ENCODE measurements around the gene TES.

GRCh38 chr7:116271161-116271913 lies 61.0 kb downstream of the TES start:
- TF ChIP-seq POLR2A (IDR thresholded peaks at IDR 0.05) (no peak), CTCF (IDR thresholded peaks at IDR 0.05) (no peak)

Measured in uterus (tissue), 2 donors.